Measurements from ENCODE around the gene SEPTIN8.

DNA sequence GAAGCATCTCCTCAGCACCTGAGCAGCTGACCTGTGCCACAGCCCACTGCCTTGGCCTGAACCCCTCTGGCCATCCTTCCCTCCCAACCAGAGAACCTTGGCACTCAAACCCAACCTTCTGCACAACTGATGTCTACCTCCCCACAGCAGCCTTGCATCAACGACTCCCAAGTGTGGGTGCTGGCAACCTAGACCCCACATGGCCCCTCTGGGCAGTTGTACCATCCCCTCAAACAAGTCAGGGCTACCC is 10.3 kb downstream of the SEPTIN8 start:
- no peak for TF ChIP-seq EZH2 (IDR thresholded peaks at IDR 0.05; ENCODE audit: borderline replicate concordance, low read length)
- TF ChIP-seq, protein P1, sequence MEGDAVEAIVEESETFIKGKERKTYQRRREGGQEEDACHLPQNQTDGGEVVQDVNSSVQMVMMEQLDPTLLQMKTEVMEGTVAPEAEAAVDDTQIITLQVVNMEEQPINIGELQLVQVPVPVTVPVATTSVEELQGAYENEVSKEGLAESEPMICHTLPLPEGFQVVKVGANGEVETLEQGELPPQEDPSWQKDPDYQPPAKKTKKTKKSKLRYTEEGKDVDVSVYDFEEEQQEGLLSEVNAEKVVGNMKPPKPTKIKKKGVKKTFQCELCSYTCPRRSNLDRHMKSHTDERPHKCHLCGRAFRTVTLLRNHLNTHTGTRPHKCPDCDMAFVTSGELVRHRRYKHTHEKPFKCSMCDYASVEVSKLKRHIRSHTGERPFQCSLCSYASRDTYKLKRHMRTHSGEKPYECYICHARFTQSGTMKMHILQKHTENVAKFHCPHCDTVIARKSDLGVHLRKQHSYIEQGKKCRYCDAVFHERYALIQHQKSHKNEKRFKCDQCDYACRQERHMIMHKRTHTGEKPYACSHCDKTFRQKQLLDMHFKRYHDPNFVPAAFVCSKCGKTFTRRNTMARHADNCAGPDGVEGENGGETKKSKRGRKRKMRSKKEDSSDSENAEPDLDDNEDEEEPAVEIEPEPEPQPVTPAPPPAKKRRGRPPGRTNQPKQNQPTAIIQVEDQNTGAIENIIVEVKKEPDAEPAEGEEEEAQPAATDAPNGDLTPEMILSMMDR (conservative IDR thresholded peaks at IDR 0.05 in 1 of 2, IDR thresholded peaks at IDR 0.05 in 1 of 2; ENCODE audit: extremely low read depth in 1 of 2, insufficient read depth in 1 of 2, low read depth in 1 of 2, low read length in 2 of 2), result no peak
